ENCODE results near the gene A2M. TPM values are rescaled to one million over a fixed set of nuclear protein-coding genes. Genes with fewer than 3 reads are reported as not detected.

The A2M gene
- total RNA-seq, 1 experiment from 2014 or later = 1.9 TPM

GRCh38 chr12:9113987-9114309 lies 1.8 kb downstream of the A2M start:
- ChIA-PET POLR2A (no interaction called here), CTCF (no interaction called here)
- no peak overlapping the region for H3K4me3 Mint-ChIP-seq
- peaks cover 17% of the 10 kb centered on the region for H3K4me1 Mint-ChIP-seq
- no peaks in the 10 kb centered on the region for H3K9me3 Mint-ChIP-seq
- TF ChIP-seq, protein P1, sequence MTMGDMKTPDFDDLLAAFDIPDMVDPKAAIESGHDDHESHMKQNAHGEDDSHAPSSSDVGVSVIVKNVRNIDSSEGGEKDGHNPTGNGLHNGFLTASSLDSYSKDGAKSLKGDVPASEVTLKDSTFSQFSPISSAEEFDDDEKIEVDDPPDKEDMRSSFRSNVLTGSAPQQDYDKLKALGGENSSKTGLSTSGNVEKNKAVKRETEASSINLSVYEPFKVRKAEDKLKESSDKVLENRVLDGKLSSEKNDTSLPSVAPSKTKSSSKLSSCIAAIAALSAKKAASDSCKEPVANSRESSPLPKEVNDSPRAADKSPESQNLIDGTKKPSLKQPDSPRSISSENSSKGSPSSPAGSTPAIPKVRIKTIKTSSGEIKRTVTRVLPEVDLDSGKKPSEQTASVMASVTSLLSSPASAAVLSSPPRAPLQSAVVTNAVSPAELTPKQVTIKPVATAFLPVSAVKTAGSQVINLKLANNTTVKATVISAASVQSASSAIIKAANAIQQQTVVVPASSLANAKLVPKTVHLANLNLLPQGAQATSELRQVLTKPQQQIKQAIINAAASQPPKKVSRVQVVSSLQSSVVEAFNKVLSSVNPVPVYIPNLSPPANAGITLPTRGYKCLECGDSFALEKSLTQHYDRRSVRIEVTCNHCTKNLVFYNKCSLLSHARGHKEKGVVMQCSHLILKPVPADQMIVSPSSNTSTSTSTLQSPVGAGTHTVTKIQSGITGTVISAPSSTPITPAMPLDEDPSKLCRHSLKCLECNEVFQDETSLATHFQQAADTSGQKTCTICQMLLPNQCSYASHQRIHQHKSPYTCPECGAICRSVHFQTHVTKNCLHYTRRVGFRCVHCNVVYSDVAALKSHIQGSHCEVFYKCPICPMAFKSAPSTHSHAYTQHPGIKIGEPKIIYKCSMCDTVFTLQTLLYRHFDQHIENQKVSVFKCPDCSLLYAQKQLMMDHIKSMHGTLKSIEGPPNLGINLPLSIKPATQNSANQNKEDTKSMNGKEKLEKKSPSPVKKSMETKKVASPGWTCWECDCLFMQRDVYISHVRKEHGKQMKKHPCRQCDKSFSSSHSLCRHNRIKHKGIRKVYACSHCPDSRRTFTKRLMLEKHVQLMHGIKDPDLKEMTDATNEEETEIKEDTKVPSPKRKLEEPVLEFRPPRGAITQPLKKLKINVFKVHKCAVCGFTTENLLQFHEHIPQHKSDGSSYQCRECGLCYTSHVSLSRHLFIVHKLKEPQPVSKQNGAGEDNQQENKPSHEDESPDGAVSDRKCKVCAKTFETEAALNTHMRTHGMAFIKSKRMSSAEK (CRISPR knock-in tag; IDR thresholded peaks at IDR 0.05; ENCODE audit: borderline replicate concordance) = no peak
- peak; percentile 40; the same call in 1 of the 2 replicates for TF ChIP-seq GABPB1 (CRISPR knock-in tag; IDR thresholded peaks at IDR 0.05)
- no peak for TF ChIP-seq SMAD4 (CRISPR knock-in tag; IDR thresholded peaks at IDR 0.05)
- TF ChIP-seq, protein P2, sequence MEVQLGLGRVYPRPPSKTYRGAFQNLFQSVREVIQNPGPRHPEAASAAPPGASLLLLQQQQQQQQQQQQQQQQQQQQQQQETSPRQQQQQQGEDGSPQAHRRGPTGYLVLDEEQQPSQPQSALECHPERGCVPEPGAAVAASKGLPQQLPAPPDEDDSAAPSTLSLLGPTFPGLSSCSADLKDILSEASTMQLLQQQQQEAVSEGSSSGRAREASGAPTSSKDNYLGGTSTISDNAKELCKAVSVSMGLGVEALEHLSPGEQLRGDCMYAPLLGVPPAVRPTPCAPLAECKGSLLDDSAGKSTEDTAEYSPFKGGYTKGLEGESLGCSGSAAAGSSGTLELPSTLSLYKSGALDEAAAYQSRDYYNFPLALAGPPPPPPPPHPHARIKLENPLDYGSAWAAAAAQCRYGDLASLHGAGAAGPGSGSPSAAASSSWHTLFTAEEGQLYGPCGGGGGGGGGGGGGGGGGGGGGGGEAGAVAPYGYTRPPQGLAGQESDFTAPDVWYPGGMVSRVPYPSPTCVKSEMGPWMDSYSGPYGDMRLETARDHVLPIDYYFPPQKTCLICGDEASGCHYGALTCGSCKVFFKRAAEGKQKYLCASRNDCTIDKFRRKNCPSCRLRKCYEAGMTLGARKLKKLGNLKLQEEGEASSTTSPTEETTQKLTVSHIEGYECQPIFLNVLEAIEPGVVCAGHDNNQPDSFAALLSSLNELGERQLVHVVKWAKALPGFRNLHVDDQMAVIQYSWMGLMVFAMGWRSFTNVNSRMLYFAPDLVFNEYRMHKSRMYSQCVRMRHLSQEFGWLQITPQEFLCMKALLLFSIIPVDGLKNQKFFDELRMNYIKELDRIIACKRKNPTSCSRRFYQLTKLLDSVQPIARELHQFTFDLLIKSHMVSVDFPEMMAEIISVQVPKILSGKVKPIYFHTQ (CRISPR knock-in tag; IDR thresholded peaks at IDR 0.05) = no peak
- ATAC-seq (no peak), DNase-seq (ENCODE audit: low spot score) (no peak)
- H3K27ac Mint-ChIP-seq = no peak overlapping the region
- H3K27me3 Mint-ChIP-seq (ENCODE audit: low read depth) = no peaks in the 10 kb centered on the region; the same call in 1 of the 2 replicates
- no peaks in the 10 kb centered on the region for H3K36me3 Mint-ChIP-seq

DNA sequence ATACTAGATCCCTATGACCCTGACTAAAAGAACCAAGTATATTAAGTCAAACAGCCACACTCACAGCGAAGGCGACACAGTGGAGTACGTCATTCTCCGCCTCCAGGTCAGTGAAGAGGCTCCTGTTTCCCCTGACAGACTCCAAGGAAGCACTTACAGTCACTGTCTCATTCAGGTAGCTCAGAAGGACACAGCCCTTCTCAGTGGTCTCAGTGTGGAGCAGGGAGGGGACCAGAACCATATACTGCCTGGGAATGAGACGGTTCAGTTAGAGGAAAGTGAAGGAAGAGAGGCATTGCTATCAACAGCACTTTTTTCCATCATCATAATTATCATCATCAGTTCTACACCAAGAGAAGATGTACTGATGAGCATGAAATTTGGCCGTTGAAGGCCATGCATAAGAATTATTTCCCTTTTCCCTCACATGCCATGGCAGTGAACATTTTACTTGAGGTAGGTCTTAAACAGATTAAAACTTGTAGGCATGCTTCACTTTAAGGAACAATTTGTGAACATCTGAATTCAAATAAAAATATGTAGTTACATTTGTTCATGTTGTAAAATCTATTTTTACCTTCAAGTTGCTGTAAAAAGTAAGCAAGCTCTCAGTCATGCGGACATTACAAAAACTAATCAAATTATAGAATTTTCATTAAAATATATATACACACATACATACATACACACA lies 2.3 kb downstream of the A2M start:
- no peak overlapping the region for H3K4me3 Mint-ChIP-seq
- no peaks in the 10 kb centered on the region; the same call in 1 of the 2 replicates for H3K27me3 Mint-ChIP-seq (ENCODE audit: low read depth)
- H3K27ac Mint-ChIP-seq = no peak overlapping the region
- H3K4me1 Mint-ChIP-seq = peaks cover 17% of the 10 kb centered on the region
- TF ChIP-seq IRF2 (CRISPR knock-in tag; IDR thresholded peaks at IDR 0.05; ENCODE audit: borderline replicate concordance, low read depth) (no peak), IRF1 (CRISPR knock-in tag; IDR thresholded peaks at IDR 0.05) (no peak), NFYB (CRISPR knock-in tag; conservative IDR thresholded peaks at IDR 0.05; ENCODE audit: low read depth) (no peak), MYBL2 (CRISPR knock-in tag; IDR thresholded peaks at IDR 0.05) (no peak), RORB (CRISPR knock-in tag; IDR thresholded peaks at IDR 0.05) (no peak), E2F5 (CRISPR knock-in tag; IDR thresholded peaks at IDR 0.05) (no peak), ZNF425 (CRISPR knock-in tag; conservative IDR thresholded peaks at IDR 0.05) (no peak), NR2C2 (CRISPR knock-in tag; IDR thresholded peaks at IDR 0.05) (no peak)
- TF ChIP-seq, protein P3, sequence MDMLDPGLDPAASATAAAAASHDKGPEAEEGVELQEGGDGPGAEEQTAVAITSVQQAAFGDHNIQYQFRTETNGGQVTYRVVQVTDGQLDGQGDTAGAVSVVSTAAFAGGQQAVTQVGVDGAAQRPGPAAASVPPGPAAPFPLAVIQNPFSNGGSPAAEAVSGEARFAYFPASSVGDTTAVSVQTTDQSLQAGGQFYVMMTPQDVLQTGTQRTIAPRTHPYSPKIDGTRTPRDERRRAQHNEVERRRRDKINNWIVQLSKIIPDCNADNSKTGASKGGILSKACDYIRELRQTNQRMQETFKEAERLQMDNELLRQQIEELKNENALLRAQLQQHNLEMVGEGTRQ (CRISPR knock-in tag; IDR thresholded peaks at IDR 0.05) = no peak
- CTCF ChIA-PET = no interaction called here
- no peak for DNase-seq (ENCODE audit: low spot score)
- no peaks in the 10 kb centered on the region for H3K36me3 Mint-ChIP-seq
- H3K9me3 Mint-ChIP-seq = no peaks in the 10 kb centered on the region
- no peak for ATAC-seq
- POLR2A ChIA-PET = no interaction called here

Measured in WTC11 (cell line).